Measurements from ENCODE around the gene ZBTB21. TPM values are rescaled to one million over a fixed set of nuclear protein-coding genes. Genes with fewer than 3 reads are reported as not detected.

Gene ZBTB21
- polyA plus RNA-seq, 3 donors = 4.7 to 7.2 (median 6.3) TPM

DNA sequence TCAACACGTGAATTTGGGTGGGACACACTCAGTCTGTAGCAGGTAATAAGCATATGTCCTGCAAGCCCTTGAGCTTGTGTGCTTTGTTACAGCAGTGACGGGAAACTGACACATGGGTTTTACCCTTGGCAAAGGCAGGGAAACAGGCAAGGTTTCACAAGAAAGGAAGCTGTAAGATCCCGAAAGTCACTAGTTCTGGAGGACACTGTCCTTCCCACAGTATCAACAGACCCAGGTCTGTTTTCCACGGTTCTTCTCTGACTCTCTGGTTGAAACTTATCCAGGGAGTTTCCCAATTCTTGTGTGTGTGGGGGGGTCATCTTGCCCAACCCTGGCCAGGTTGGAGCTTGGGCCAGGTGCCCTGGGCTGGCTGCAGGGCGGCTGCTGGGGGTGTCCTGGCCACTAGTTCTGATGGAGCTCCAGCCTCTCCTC is 29.3 kb upstream of the ZBTB21 start:
- Histone ChIP-seq H3K27ac (ENCODE audit: low read depth in 1 of 2, low read length in 2 of 2) (no peak overlapping the region), H2AFZ (ENCODE audit: insufficient read depth, low read depth, low read length, poor library complexity, severe bottlenecking) (no peak overlapping the region), H3K4me3 (replicated peaks in 1 of 3; ENCODE audit: low read depth in 2 of 3, low read length in 3 of 3) (no peak overlapping the region), H3K27me3 (ENCODE audit: control insufficient read depth in 2 of 2, insufficient read depth in 2 of 2, low read length in 2 of 2) (no peaks in the 10 kb centered on the region), H3K9me3 (replicated peaks in 1 of 2; ENCODE audit: control insufficient read depth in 1 of 2, insufficient read depth in 1 of 2, low read length in 2 of 2) (no peaks in the 10 kb centered on the region), H4K20me1 (ENCODE audit: insufficient read depth, low read length) (no peaks in the 10 kb centered on the region), H3K9ac (ENCODE audit: insufficient read depth, low read length, poor library complexity, severe bottlenecking) (no peak overlapping the region), H3K79me2 (ENCODE audit: insufficient read depth, low read length) (no peaks in the 10 kb centered on the region), H3K36me3 (replicated peaks in 1 of 2; ENCODE audit: control insufficient read depth in 1 of 2, insufficient read depth in 2 of 2, low read length in 2 of 2) (no peaks in the 10 kb centered on the region), H3K4me2 (replicated peaks; ENCODE audit: extremely low read depth, low read length, poor library complexity, severe bottlenecking) (no peak overlapping the region), H3K4me1 (ENCODE audit: control insufficient read depth in 1 of 2, insufficient read depth in 2 of 2, low read length in 2 of 2) (no peaks in the 10 kb centered on the region)
- intact Hi-C loops (cut with micrococcal nuclease) = no loop called here
- no peak for DNase-seq
- Mint-ChIP-seq H3K9me3 (no peaks in the 10 kb centered on the region), H3K36me3 (no peaks in the 10 kb centered on the region), H3K27ac (no peak overlapping the region), H3K4me3 (no peak overlapping the region), H3K27me3 (ENCODE audit: low read depth in 3 of 3) (peaks cover 0 to 13% (median 2%) of the 10 kb centered on the region in 3 donors), H3K4me1 (no peaks in the 10 kb centered on the region)
- TF ChIP-seq, protein P1, sequence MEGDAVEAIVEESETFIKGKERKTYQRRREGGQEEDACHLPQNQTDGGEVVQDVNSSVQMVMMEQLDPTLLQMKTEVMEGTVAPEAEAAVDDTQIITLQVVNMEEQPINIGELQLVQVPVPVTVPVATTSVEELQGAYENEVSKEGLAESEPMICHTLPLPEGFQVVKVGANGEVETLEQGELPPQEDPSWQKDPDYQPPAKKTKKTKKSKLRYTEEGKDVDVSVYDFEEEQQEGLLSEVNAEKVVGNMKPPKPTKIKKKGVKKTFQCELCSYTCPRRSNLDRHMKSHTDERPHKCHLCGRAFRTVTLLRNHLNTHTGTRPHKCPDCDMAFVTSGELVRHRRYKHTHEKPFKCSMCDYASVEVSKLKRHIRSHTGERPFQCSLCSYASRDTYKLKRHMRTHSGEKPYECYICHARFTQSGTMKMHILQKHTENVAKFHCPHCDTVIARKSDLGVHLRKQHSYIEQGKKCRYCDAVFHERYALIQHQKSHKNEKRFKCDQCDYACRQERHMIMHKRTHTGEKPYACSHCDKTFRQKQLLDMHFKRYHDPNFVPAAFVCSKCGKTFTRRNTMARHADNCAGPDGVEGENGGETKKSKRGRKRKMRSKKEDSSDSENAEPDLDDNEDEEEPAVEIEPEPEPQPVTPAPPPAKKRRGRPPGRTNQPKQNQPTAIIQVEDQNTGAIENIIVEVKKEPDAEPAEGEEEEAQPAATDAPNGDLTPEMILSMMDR (IDR thresholded peaks at IDR 0.05) = no peak
- 86% methylated on average over 3 of the region's 5 CpGs for WGBS (ENCODE audit: insufficient coverage)

- Histone ChIP-seq H3K27ac (ENCODE audit: low read depth in 1 of 2, low read length in 2 of 2) (no peak overlapping the region), H3K4me3 (replicated peaks in 1 of 3; ENCODE audit: low read depth in 2 of 3, low read length in 3 of 3) (no peak overlapping the region), H3K36me3 (replicated peaks in 1 of 2; ENCODE audit: control insufficient read depth in 1 of 2, insufficient read depth in 2 of 2, low read length in 2 of 2) (no peaks in the 10 kb centered on the region), H3K4me1 (ENCODE audit: control insufficient read depth in 1 of 2, insufficient read depth in 2 of 2, low read length in 2 of 2) (no peaks in the 10 kb centered on the region), H3K79me2 (ENCODE audit: insufficient read depth, low read length) (no peaks in the 10 kb centered on the region), H2AFZ (ENCODE audit: insufficient read depth, low read depth, low read length, poor library complexity, severe bottlenecking) (no peak overlapping the region), H3K27me3 (ENCODE audit: control insufficient read depth in 2 of 2, insufficient read depth in 2 of 2, low read length in 2 of 2) (no peaks in the 10 kb centered on the region), H3K4me2 (replicated peaks; ENCODE audit: extremely low read depth, low read length, poor library complexity, severe bottlenecking) (no peak overlapping the region), H4K20me1 (ENCODE audit: insufficient read depth, low read length) (no peaks in the 10 kb centered on the region), H3K9ac (ENCODE audit: insufficient read depth, low read length, poor library complexity, severe bottlenecking) (no peak overlapping the region), H3K9me3 (replicated peaks in 1 of 2; ENCODE audit: control insufficient read depth in 1 of 2, insufficient read depth in 1 of 2, low read length in 2 of 2) (no peaks in the 10 kb centered on the region)
- peaks cover 0 to 13% (median 3%) of the 10 kb centered on the region in 3 donors for H3K27me3 Mint-ChIP-seq (ENCODE audit: low read depth in 3 of 3)
- H3K36me3 Mint-ChIP-seq = no peaks in the 10 kb centered on the region
- no peaks in the 10 kb centered on the region for H3K9me3 Mint-ChIP-seq
- H3K27ac Mint-ChIP-seq = no peak overlapping the region
- TF ChIP-seq, protein P1 (IDR thresholded peaks at IDR 0.05) = no peak
- WGBS (ENCODE audit: insufficient coverage) = 84% methylated on average over 5 of the region's 8 CpGs
- no peaks in the 10 kb centered on the region for H3K4me1 Mint-ChIP-seq
- intact Hi-C loops (cut with micrococcal nuclease) = no loop called here
- no peak for DNase-seq
- H3K4me3 Mint-ChIP-seq = no peak overlapping the region
Measured at GRCh38 chr21:42038826-42039425, 28.8 kb upstream of the ZBTB21 start.

All from CD14-positive monocyte (primary cell).